Measurements from ENCODE around the gene LMNTD1.
"Not testable (repeated sequence)": the region's sequence is repeated elsewhere in the genome, so short reads cannot be mapped to it uniquely, and the experiment has no call there.

Gene LMNTD1

DNA sequence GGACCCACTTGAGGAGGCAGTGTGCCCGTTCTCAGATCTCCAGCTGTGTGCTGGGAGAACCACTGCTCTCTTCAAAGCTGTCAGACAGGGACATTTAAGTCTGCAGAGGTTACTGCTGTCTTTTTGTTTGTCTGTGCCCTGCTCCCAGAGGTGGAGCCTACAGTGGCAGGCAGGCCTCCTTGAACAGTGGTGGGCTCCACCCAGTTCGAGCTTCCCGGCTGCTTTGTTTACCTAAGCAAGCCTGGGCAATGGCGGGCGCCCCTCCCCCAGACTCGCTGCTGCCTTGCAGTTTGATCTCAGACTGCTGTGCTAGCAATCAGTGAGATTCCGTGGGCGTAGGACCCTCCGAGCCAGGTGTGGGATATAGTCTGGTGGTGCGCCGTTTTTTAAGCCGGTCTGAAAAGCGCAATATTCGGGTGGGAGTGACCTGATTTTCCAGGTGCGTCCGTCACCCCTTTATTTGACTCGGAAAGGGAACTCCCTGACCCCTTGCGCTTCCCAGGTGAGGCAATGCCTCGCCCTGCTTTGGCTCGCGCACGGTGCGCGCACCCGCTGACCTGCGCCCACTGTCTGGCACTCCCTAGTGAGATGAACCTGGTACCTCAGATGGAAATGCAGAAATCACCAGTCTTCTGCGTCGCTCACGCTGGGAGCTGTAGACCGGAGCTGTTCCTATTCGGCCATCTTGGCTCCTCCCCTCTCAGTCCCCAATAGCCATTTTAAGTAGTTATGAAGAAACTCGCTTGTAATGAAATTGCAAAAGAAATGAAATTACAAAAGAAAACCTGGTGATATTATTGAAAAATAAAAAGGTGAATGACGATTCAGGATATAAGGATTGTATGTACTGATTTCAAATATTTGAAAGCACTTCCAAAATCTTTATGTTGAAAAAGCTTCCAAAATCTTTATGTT, 63.9 kb downstream of the LMNTD1 start:
- not testable (repeated sequence) for DNase-seq

DNA sequence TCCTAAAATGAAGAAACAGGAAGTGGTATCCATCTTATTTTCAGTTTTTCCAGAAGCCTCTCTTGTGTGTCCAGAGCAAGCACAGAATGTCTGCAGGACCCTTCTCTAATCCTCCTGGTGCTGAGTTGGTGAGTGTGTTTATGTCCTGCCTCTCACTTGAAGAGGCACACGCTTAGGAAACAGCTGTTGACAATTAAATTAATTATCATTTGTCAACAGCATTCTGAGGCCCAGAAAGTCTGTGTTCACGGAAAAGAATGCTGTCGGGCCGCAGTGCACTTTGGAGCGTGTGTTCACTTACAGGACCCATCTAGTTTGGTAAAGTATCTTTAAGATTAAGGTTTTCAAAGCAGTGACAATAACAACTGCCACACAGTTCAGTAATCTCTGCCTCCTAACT, 70.5 kb downstream of the LMNTD1 start:
- DNase-seq = no peak

DNA sequence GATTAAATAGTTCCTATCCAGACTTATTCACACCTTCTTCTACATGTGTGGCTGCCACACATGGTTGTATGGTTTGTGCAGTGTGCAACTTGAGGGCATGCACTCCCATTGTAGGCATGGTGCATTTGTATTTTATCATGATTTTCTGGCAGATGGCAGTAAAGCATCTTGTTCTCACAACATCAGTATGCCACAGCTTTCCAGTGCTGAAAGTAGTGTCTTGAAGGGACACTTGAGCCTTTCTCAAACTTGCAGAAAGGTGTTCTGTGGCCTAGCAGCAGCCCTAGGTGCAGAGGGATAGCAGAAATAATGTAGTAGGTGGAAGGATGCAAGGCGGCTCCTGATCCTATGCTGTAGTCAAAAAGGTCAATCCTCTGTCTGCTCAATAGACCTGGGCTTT, 72.9 kb downstream of the LMNTD1 start:
- DNase-seq = no peak

DNA sequence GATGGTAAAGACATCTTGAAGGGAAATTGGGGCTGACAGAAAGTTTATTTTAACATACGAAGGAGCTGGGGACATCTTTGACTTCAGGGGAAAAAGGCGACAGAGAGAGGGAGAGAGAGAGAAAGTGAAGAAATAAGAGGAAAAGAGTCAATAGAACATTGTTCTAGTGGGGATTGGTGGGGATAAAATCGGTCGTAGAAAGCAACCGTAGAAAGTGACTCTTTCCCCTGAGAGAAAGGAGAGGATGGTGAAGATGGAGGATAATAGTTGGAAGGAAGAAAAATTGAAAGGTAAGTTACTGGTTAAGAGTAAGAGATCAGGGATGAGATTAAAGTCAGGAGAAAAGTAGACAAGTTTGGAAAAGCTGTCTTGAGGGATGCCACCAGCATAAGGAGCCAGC, 75.9 kb downstream of the LMNTD1 start:
- DNase-seq = no peak

DNA sequence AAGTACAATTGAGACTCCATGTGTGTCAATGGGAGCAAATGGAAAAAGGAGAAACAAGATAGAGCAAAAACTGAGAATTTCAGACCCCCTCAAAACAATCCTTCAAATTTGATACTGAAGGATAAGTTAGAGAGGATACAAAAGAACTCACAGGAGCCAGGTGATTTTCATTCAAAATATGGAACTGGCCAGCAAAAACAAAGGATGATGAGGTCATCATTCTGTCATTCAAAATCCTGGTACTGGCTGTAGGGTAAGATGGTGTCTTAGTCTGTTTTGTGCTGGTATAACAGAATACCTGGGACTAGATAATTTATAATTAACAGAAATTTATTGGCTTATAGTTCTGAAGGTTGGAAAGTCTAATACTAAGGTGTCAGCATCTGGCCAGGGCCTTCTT, 80.6 kb downstream of the LMNTD1 start:
- no peak for DNase-seq

DNA sequence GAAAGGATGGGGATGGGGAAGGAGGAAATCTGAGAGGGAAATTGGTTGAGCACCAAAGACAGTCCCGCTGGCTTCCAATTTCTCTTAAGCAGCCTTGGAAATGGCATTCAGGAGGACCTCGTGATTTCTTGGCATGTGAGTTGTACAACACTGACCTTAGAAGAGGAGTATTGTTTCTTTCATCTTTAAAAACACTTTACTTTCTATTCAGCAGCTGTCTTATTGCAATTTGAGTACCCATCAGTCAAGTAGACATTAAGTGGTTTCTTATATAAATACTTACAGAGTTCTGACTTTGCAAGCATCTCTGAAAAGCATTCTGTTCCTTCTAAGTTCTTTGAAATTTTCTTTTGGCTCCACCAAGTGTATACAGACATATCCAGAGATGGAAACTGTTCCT, 83.2 kb downstream of the LMNTD1 start:
- DNase-seq = no peak

DNA sequence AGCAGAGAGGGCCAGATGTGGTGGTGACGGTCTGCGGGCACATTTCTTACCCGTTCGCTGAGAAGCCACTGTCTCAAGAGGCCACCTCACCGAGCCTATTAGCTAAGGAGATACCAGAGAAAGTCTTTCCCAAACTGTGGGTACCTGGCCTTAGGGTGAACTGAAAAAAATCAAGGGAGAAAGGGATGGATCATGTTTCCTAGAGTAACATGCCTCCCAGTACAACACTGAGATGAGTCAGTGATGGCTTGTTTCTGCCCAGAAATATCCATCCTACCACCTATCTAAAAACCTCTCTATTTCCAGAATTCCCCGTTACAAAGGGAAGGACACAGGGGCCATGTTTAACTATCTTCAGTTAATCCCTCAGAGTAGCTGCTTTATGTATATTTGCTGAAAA, 83.7 kb downstream of the LMNTD1 start:
- no peak for DNase-seq

DNA sequence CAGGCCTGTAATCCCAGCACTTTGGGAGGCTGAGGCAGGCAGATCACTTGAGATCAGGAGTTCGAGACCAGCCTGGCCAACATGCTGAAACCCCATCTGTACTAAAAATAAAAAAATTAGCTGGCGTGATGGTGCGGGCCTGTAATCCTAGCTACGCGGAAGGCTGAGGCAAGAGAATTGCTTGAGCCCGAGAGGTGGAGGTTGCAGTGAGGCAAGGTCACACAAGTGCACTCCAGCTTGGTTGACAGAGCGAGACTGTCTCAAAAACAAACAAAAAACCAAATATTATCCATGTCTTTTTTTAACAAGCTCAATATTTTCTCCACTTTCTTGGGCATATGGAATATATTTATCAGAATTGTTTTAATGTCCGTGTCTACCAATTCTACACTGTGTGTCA, 89.6 kb downstream of the LMNTD1 start:
- DNase-seq = no peak

DNA sequence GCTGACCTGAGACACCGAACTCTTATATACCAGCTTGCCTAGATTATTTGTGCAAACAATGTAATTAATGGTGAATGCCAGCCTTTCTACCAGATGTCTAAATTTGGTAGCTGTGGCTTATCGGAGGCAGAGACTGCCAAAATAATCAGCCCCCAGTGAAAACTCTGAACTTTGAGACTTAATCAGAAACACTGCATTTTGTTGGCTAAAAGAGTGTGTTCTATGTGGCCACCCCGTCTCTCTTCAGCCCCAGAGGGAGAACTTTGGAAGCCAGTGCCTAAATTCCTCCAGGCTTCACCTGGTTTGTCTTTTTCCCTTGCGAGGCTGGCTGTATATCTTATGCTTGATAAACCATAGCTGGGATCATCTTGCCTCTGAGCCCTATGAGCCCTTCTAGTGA, 90.1 kb downstream of the LMNTD1 start:
- no peak for DNase-seq

DNA sequence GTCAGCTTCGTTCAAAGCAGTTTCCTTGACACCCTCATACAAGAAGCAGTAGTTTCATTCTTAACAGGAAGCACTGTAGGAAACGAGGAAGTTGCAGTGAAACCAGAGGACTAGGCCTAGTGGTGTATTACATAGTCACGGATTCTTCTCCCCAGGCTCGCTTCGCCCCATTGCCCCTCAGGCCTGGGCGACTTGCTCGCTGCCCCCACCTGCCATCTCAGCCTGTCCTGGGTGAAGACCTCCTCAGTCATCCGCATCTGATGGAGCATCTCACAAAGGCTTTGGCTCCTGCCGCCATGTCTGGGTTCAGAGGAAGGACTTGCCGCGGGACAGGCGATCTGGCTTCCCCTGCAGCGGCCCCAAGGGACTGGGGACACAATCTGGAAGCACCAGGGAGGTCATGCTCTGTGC, 93.5 kb downstream of the LMNTD1 start:
- no peak for DNase-seq

DNA sequence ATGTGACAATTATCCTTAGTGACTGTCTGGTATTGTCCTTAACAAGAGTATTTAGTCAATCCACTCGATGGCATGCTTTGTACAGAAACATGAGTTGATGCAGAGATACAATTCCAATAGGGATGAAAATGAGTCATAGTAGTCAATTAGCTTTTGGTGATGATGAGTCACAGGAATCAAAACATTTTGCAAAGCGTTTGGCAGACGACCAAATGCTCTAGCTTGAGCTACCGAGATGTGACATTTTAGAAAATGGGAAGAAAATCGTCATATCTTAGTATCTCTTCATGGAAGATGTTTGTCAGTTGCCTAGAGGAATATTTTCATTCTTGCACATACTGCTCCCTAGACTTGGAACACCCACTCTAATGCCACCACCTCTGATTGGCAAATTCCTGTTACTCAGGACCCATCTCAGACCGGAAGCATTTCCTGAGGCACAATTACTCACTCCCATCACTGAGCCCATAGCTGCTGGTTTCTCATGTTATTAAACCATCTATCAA, 95.0 kb downstream of the LMNTD1 start:
- DNase-seq = no peak

DNA sequence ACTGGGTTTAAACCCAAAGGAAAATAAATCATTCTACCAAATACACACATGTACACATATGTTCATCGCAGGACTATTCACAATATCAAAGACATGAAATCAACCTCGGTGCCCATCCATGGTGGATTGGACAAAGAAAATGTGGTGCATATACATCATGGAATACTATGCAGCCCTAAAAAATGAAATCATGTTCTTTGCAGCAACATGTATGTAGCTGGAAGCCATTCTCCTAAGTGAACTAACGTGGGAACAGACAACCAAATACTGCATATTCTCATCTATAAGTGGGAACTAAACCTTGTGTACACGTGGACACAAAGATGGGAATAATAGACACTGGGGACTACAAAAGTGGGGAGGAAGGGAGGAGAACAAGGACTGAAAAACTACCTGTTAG, 96.6 kb downstream of the LMNTD1 start:
- DNase-seq = no peak

DNA sequence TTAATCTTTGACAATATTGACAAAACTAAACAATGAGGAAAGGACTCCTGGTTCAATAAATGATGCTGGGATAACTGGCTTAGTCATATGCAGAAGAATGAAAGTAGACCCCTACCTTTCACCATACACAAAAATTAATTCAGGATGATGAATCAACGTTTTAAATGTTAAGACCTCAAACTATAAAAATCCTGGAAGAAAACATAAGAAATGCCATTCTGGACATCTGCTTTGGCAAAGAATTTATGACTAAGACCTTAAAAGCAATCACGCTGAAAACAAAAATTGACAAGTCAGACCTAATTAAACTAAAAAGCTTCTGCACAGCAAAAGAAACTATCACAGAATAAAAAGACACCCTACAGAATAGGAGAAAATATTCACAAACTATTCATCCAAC, 97.4 kb downstream of the LMNTD1 start:
- DNase-seq = no peak

DNA sequence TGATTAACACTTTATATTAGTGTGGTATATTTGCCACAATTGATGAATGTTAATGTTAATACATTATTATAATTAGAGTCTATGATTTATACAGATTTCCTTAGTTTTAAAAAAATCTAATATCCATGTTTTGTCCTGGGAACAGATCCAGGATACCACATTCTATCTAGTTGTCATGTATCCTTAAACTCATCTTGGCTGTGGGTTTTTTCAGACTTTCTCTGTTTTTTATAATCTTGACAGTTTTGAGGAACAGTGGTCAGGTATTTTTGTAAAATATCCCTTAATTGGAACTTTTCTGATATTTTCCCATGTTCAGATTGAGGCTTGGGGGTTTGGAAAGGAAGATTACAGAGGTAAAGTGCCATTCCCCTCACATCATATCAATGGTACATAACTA, 104.1 kb downstream of the LMNTD1 start:
- DNase-seq = no peak

DNA sequence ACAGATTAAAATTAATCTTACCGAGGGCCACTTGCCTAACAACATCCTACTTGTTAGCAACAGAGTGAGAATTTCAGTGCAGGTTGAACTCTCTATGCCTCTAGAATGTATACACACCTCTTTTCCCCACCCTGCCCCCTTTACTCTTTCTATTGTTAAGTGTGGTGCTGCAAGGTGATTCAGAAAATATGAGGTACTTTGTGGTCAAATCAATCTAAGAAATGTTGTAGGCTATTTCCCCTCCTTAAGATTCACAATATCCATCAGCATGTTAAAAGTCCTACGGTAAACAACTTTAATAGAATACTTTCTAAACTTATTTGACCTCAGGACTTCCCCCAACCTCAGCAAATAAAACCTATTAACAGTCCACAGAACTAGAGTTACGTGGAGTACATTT, 106.0 kb downstream of the LMNTD1 start:
- DNase-seq = no peak

DNA sequence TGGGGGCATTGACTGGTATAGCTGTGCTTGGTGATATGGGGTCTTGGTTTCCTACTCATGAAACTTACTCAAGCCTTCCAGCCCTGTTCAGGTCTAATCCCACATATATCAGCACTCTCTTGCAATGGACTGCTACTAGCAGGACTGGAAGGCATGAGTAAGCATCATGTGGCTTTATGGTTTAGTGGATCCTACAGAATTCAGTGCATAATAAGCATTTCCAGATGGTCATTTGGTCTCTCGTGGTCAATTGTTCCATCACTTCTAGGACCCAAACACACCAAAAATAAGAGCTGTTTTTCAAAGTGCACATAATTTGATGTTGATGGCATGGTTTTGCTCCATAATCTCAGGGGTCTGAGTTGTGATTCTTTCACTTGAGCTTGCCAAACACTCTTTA, 114.4 kb downstream of the LMNTD1 start:
- DNase-seq = no peak

DNA sequence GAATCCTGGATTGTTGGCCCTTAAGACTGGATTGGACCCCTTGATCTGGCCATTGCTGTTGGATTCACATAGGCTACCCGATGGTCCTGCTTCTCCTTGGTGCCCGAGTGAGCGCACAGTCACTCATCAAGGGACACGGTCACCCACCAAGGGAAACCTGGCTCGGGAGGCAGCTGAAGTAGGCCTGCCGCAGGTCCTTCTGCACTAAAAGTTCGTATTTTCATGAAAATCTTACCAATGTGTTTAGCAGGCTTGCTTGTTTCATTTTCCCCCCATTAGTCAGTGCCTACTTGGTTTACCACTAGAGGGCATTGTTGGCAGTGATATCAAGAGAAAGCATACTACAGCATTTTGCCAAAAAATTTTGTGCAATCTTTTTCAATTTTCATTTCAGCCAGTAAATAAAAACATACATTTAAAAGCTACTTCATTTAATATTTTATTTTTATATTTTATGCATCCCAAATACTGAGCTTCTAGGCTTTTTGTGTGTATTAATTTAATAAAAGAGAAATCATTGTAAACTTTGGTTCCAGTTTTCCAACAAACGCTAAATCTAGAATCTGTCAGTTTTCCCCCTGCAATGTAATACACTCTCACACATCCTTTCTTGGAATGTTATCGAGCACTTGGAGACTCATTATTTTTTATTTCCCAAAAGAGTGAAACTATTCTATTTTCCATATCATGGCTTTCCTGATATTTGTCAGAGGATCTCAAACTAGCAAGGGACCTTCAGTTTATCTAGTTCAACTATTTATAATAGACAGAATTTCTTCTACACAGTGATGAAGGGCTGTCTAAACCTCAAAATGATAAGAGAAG, 116.7 kb downstream of the LMNTD1 start:
- DNase-seq = peak; percentile 71

DNA sequence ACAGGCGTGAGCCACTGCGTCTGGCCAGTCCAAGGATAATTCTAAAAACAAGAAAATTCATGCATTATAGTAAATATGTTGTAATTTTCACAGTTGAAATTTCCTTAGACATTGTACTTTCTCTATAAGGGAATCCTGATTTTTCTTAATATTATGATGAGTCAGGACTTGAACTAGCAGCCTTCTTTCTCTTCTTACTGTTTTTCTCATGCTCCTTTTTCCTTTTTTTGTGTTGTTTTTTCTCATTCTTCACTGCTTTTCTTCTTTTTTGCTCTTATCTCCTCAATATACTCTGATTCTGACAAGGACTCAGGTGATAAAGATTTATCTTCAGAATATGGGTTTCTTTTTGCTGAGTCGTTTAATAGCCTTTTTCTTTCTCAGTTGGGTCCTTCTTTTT, 117.7 kb downstream of the LMNTD1 start:
- no peak for DNase-seq

DNA sequence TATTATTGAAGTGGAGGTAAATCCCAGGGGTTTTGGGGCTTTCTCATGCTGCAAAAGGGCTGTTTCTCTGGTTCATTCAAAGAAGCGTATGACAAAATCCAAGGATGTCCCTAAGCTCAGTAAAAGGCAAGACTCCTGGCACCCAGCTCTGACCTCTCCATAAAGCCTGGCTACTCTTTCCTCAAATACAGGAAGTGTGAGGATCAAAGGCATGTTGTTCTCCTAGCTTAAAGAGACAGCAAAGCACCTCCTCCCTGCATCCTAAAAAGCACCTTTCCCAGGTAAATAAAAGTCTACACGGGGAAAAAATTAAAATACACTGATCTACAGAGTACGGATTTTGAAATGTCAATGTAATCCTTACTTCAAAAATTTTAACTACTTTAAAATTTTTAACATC, 118.6 kb downstream of the LMNTD1 start:
- DNase-seq = no peak

DNA sequence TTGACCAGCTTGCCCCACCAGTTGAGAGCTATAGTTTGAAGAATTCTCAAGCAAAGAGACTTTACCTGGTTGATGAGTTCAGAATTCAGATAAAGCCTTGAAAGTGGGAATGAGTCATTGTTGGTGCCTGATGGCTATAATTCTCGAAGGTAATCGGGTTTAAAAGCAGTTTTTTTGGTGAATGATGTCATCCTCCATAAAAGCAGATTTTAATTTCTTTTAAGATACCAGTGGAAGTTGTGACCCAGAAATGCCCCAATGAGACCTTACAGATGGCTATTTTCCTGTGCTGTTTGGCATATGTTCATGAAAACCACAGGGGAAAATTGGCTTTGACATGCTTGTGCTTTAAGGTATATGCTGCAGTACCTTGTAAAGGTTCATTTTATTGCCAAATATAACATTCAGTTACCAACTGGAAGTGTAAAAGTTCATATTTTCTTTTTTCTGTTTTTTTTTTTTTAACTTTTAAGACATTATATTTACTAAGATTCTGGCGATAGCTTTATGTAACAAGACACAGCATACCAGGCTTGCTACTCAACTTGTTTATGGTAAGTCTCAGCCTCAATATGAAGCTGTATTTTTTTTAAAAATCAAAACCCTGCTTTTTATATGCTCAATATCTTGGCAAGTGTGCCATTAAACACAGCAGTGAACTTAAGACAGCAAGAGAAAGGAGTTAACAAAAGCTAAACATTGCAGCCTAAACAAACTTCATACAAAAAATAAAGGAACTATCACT, 119.3 kb downstream of the LMNTD1 start:
- DNase-seq = no peak

DNA sequence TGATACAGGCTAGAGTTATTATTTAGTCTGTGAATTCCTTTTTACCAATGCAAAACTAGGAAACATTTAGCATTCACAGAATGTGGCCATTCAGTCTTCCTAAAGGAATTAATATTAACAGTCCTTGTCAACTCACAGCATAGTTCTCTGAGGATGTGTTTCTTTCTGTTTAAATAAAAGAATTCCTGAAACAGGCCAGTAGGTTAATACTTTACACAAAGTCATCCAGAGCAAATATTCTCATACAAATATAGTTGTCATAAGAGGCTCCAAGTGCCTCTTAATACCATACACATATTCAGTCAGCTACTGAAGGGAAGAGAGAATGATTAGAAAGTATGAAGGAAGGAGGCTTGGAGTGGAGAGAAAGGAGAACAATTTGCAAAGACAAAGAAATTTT, 120.1 kb downstream of the LMNTD1 start:
- no peak for DNase-seq

DNA sequence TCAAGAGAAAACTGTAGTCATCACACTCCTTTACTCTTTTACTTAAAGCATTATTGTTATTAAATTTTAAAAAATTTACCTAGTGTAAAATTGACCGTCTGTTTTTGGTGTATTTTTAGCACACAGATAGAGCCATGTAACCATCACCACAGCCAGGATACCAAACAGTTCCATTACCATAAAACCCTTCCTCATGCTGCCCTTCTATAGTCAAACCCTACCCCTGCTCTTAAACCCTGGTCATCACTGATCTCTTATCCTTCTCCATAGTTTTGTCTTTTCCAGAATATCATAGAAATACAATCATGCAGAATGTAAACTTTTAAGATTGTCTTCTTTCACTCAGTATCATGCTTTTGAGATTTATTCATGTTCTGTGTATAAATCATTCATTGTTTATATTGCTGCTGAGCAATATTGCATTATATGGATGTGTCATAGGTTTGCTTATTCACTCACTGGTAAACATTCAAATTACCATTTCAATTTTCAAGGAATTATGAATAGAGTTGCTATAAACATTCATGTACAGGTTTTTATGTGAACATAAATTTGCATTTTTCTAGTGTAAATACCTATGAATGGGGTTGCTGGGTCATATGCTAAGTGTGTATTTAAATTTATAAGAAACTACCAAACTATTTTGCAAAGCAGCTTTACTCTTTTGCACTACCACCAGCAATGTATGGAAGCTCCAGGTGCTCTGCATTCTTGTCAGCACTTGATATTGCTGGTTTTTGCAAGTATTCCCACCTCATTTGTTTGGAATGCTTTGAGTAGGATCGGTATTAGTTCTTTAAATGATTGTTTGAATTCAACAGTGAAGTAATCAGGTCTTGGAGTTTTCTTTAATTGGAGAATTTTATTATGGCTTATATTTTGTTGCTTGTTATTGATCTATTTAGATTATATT, 125.5 kb downstream of the LMNTD1 start:
- DNase-seq = no peak

Measured in activated CD4-positive, alpha-beta T cell treated with anti-CD3 and anti-CD28 coated beads, Interleukin-10, Interleukin-2, amounts not matched to agents 100 ng/mL and 50 ng/mL, durations not matched to agents 16 hours and 8 hours (primary cell).